GM13976 (cell line): ENCODE results near the gene TSSK2.
A peak's percentile ranks its signal among the peaks of the same experiment; 100 is the strongest.

Experiments
- DNase-seq: peaks from one replicate; pipeline ENCODE4 v3.0.0; 2012; ENCODE audit warnings: low spot score
- CTCF ChIP-seq: IDR thresholded peaks from 2 replicates; pipeline ENCODE4 v1.5.1; 2012; ENCODE audit warnings: borderline replicate concordance, mild to moderate bottlenecking; ENCODE audit not compliant: insufficient read depth; ENCODE audit errors: extremely low read depth, missing control alignments, control extremely low read depth
- in situ Hi-C: fragments of 300-500 bp; cut with MboI; formaldehyde crosslinking; loops from one replicate; pipeline ENCODE4 v1.12.0; 2022; ENCODE audit warnings: low sequenced_read_pairs, mixed read lengths, inconsistent platforms; ENCODE audit not compliant: unreplicated experiment

Gene TSSK2

GRCh38 chr22:19086417-19086816 is 44.7 kb upstream of the TSSK2 start:
- no peak for TF ChIP-seq CTCF
- peak; percentile 5 for DNase-seq
- in situ Hi-C loops = no loop called here

GRCh38 chr22:19086896-19087295 is 44.2 kb upstream of the TSSK2 start:
- DNase-seq = no peak
- TF ChIP-seq CTCF = no peak
- in situ Hi-C loops = no loop called here

GRCh38 chr22:19088866-19089595 is 42.1 kb upstream of the TSSK2 start:
- DNase-seq = no peak
- TF ChIP-seq CTCF = no peak
- in situ Hi-C loops = no loop called here

GRCh38 chr22:19090183-19090582 is 40.9 kb upstream of the TSSK2 start:
- DNase-seq = no peak
- in situ Hi-C loops = no loop called here
- TF ChIP-seq CTCF = no peak

- in situ Hi-C loops = no loop called here
- no peak for DNase-seq
Measured at GRCh38 chr22:19090586-19091127, 40.5 kb upstream of the TSSK2 start.

GRCh38 chr22:19092725-19093124 is 38.4 kb upstream of the TSSK2 start:
- in situ Hi-C loops = no loop called here
- DNase-seq = no peak
- TF ChIP-seq CTCF = no peak

More at GRCh38 chr22:19090586-19091127, 40.5 kb upstream of the TSSK2 start:
- no peak for TF ChIP-seq CTCF
